KMS-11 (cell line): ENCODE results near the gene TRAF3IP1.

ENCODE experiments used
- H2AFZ ChIP-seq: fragments of 200-600 bp; sonication (generic); 2 replicates; pipeline ENCODE4 v1.6.1; 2016; ENCODE audit warnings: antibody characterized with exemption, mixed run types, low read depth
- H3K27ac ChIP-seq: fragments of 200-600 bp; sonication (generic); 2 replicates; pipeline ENCODE4 v1.6.1; 2016; ENCODE audit warnings: mild to moderate bottlenecking, mixed run types
- H3K27me3 ChIP-seq: fragments of 200-600 bp; sonication (generic); 2 replicates; pipeline ENCODE4 v1.6.1; 2017; ENCODE audit warnings: mild to moderate bottlenecking, low read depth, mixed run types, moderate library complexity; ENCODE audit not compliant: insufficient read depth
- H3K36me3 ChIP-seq: fragments of 200-600 bp; sonication (generic); 2 replicates; pipeline ENCODE4 v1.6.1; 2017; ENCODE audit warnings: mild to moderate bottlenecking, mixed run types; ENCODE audit not compliant: insufficient read depth
- H3K4me1 ChIP-seq: fragments of 200-600 bp; sonication (generic); 2 replicates; pipeline ENCODE4 v1.6.1; 2016; ENCODE audit warnings: mild to moderate bottlenecking, low read depth, mixed run types; ENCODE audit not compliant: poor library complexity, severe bottlenecking
- H3K4me2 ChIP-seq: fragments of 200-600 bp; sonication (generic); 2 replicates; pipeline ENCODE4 v1.7.0; 2016; ENCODE audit warnings: mild to moderate bottlenecking, mixed run types
- H3K4me3 ChIP-seq: fragments of 200-600 bp; sonication (generic); IDR thresholded peaks from 2 replicates; pipeline ENCODE4 v1.6.1; 2017; ENCODE audit warnings: low read depth, low read length, mixed read lengths; ENCODE audit not compliant: insufficient read depth
- H3K79me2 ChIP-seq: fragments of 200-600 bp; sonication (generic); 2 replicates; pipeline ENCODE4 v1.6.1; 2016; ENCODE audit warnings: low read depth, mixed run types; ENCODE audit not compliant: insufficient read depth
- H3K9ac ChIP-seq: fragments of 200-600 bp; sonication (generic); 2 replicates; pipeline ENCODE4 v1.6.1; 2016; ENCODE audit warnings: mild to moderate bottlenecking, mixed run types
- H4K20me1 ChIP-seq: fragments of 200-600 bp; sonication (generic); 2 replicates; pipeline ENCODE4 v1.6.1; 2016; ENCODE audit warnings: mild to moderate bottlenecking, mixed run types; ENCODE audit not compliant: insufficient read depth
- CTCF ChIP-seq: fragments of 200-600 bp; sonication (generic); conservative IDR thresholded peaks from 2 replicates; pipeline ENCODE4 v1.6.1; 2017; ENCODE audit warnings: low read depth, mild to moderate bottlenecking, antibody characterized with exemption, low read length, moderate library complexity, mixed read lengths

The TRAF3IP1 gene

DNA sequence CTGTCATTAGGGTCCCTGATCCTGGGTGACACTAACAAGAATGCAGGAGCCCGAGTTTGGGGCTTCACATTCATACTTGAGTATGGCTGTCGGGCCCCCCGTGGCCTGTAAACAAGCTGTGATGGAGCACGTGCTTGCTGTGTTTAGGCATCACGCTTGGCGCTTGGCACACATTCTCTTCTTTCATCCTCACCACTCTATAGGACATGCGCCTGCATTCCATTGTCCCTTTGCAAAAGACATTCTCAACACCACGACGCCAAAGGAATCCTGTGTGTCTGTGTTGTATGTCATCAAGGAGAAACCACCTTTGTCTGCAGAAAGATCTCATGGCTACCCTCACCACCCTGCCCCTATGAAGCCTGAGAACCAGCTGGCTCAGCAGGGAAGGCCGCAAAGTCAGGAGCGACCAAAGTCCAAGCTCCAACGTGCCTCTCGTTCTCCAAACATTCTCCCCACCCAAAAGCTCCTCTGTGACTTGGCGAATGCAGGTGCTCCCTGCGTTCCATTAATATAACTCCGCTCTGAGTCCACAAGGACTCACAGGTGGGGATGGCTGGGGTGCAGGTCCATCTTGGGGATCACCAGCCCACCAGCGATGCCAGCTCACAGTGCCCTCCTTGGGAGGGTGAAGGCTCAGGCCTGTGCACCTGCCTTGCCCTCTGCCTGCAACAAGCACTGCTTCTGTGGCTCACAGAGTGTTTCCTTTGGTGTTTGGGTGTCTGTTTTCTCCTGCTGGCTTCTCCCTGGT is 25.8 kb upstream of the TRAF3IP1 start:
- Histone ChIP-seq H3K4me3 (no peak overlapping the region), H3K79me2 (no peaks in the 10 kb centered on the region), H2AFZ (no peak overlapping the region), H3K4me1 (peaks cover 3% of the 10 kb centered on the region), H3K27me3 (0 out of 2 replicates have a peak, but pooled peaks cover 2% of the 10 kb centered on the region), H3K36me3 (no peaks in the 10 kb centered on the region), H3K4me2 (no peak overlapping the region), H4K20me1 (no peaks in the 10 kb centered on the region), H3K9ac (no peak overlapping the region), H3K27ac (no peak overlapping the region)
- no peak for TF ChIP-seq CTCF

- H3K79me2 ChIP-seq, result no peaks in the 10 kb centered on the region
- no peak overlapping the region for H2AFZ ChIP-seq
- H3K4me2 ChIP-seq, result no peak overlapping the region
- 0 out of 2 replicates have a peak, but pooled peaks cover 2% of the 10 kb centered on the region for H3K27me3 ChIP-seq
- no peak overlapping the region for H3K4me3 ChIP-seq
- H3K36me3 ChIP-seq, result no peaks in the 10 kb centered on the region
- H3K27ac ChIP-seq, result no peak overlapping the region
- no peaks in the 10 kb centered on the region for H3K4me1 ChIP-seq
- no peak overlapping the region for H3K9ac ChIP-seq
- H4K20me1 ChIP-seq, result no peaks in the 10 kb centered on the region
- no peak for TF ChIP-seq CTCF
Measured at GRCh38 chr2:238295144-238296112, 24.9 kb upstream of the TRAF3IP1 start.

GRCh38 chr2:238296638-238297457 is 23.5 kb upstream of the TRAF3IP1 start:
- H3K9ac ChIP-seq, result no peak overlapping the region
- no peak overlapping the region for H3K4me3 ChIP-seq
- no peak for TF ChIP-seq CTCF
- H3K27me3 ChIP-seq, result 0 out of 2 replicates have a peak, but pooled peaks cover 2% of the 10 kb centered on the region
- H3K36me3 ChIP-seq, result no peaks in the 10 kb centered on the region
- no peak overlapping the region for H3K27ac ChIP-seq
- no peak overlapping the region for H2AFZ ChIP-seq
- H4K20me1 ChIP-seq, result no peaks in the 10 kb centered on the region
- H3K79me2 ChIP-seq, result no peaks in the 10 kb centered on the region
- H3K4me2 ChIP-seq, result no peak overlapping the region
- H3K4me1 ChIP-seq, result no peaks in the 10 kb centered on the region

- Histone ChIP-seq H3K79me2 (no peaks in the 10 kb centered on the region), H2AFZ (no peak overlapping the region), H3K4me3 (no peak overlapping the region), H4K20me1 (no peaks in the 10 kb centered on the region), H3K27me3 (0 out of 2 replicates have a peak, but pooled peaks cover 2% of the 10 kb centered on the region), H3K36me3 (no peaks in the 10 kb centered on the region), H3K4me1 (no peaks in the 10 kb centered on the region), H3K9ac (no peak overlapping the region), H3K27ac (no peak overlapping the region), H3K4me2 (no peak overlapping the region)
- TF ChIP-seq CTCF, result no peak
Measured at GRCh38 chr2:238299803-238300202, 20.5 kb upstream of the TRAF3IP1 start.
